ENCODE data around the gene ARHGAP15. TPM values are rescaled to one million over a fixed set of nuclear protein-coding genes. Genes with fewer than 3 reads are reported as not detected.

ARHGAP15 gene
- total and polyA plus RNA-seq, 4 donors, result 3.8 to 17.9 (median 13.2) TPM

DNA sequence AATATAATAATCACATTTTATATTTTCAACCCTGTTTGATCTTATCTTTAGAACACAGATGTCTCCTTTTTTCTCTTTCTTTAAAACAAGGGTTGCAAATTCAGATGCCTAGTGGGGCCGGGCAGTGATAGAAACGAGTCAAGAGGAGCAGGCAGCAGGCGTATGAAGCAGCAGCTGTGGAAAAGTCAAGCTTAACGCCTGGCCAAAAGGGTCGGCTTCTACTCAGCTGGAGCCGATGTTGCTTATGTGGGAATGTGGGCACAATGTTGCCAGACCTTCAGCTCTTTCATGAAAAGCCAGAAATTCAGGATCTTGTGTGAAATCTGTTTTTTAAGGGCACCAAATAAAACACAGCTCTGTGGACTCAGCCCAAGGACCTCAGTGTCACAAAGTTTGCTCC lies 642.7 kb downstream of the ARHGAP15 start:
- Histone ChIP-seq H3K36me3 (ENCODE audit: control insufficient read depth in 4 of 4, insufficient read depth in 3 of 4, low read depth in 1 of 4, low read length in 3 of 4) (no peaks in the 10 kb centered on the region), H3K4me3 (ENCODE audit: low read depth in 1 of 3, low read length in 3 of 3) (no peak overlapping the region), H3K27me3 (ENCODE audit: control insufficient read depth in 4 of 4, insufficient read depth in 4 of 4, low read length in 3 of 4) (no peaks in the 10 kb centered on the region), H3K4me1 (ENCODE audit: control insufficient read depth in 4 of 4, insufficient read depth in 4 of 4, low read length in 3 of 4) (no peaks in the 10 kb centered on the region), H3K9me3 (ENCODE audit: control insufficient read depth in 4 of 4, low read length in 3 of 4) (no peaks in the 10 kb centered on the region), H3K9ac (ENCODE audit: low read depth in 1 of 2, low read length in 2 of 2) (no peak overlapping the region), H3K27ac (ENCODE audit: low read depth in 1 of 2, low read length in 2 of 2) (no peak overlapping the region)
- WGBS, result 57% methylated on average over 6 of the region's 6 CpGs
- TF ChIP-seq, protein P1, sequence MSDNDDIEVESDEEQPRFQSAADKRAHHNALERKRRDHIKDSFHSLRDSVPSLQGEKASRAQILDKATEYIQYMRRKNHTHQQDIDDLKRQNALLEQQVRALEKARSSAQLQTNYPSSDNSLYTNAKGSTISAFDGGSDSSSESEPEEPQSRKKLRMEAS (IDR thresholded peaks at IDR 0.05), result no peak
- no peak for TF ChIP-seq GABPA (IDR thresholded peaks at IDR 0.05 in 1 of 2, conservative IDR thresholded peaks at IDR 0.05 in 1 of 2)
- TF ChIP-seq, protein P2, sequence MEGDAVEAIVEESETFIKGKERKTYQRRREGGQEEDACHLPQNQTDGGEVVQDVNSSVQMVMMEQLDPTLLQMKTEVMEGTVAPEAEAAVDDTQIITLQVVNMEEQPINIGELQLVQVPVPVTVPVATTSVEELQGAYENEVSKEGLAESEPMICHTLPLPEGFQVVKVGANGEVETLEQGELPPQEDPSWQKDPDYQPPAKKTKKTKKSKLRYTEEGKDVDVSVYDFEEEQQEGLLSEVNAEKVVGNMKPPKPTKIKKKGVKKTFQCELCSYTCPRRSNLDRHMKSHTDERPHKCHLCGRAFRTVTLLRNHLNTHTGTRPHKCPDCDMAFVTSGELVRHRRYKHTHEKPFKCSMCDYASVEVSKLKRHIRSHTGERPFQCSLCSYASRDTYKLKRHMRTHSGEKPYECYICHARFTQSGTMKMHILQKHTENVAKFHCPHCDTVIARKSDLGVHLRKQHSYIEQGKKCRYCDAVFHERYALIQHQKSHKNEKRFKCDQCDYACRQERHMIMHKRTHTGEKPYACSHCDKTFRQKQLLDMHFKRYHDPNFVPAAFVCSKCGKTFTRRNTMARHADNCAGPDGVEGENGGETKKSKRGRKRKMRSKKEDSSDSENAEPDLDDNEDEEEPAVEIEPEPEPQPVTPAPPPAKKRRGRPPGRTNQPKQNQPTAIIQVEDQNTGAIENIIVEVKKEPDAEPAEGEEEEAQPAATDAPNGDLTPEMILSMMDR (IDR thresholded peaks at IDR 0.05; ENCODE audit: low read depth, low read length, missing input control), result no peak
- no peak for TF ChIP-seq FOXA1 (IDR thresholded peaks at IDR 0.05)
- TF ChIP-seq HNF4A (conservative IDR thresholded peaks at IDR 0.05), result no peak
- TF ChIP-seq JUND (IDR thresholded peaks at IDR 0.05), result no peak
- no peak for TF ChIP-seq FOXA2 (IDR thresholded peaks at IDR 0.05)
- no peak for TF ChIP-seq NR2F2 (IDR thresholded peaks at IDR 0.05)
- TF ChIP-seq TAF1 (conservative IDR thresholded peaks at IDR 0.05), result no peak
- no peak for TF ChIP-seq RXRA (IDR thresholded peaks at IDR 0.05)
- no peak for TF ChIP-seq RAD21 (IDR thresholded peaks at IDR 0.05)
- no peak for TF ChIP-seq YY1 (IDR thresholded peaks at IDR 0.05)
- no peak for TF ChIP-seq HNF4G (IDR thresholded peaks at IDR 0.05)
- TF ChIP-seq EGR1 (IDR thresholded peaks at IDR 0.05; ENCODE audit: low read depth in 2 of 2), result no peak
- TF ChIP-seq, protein P3, sequence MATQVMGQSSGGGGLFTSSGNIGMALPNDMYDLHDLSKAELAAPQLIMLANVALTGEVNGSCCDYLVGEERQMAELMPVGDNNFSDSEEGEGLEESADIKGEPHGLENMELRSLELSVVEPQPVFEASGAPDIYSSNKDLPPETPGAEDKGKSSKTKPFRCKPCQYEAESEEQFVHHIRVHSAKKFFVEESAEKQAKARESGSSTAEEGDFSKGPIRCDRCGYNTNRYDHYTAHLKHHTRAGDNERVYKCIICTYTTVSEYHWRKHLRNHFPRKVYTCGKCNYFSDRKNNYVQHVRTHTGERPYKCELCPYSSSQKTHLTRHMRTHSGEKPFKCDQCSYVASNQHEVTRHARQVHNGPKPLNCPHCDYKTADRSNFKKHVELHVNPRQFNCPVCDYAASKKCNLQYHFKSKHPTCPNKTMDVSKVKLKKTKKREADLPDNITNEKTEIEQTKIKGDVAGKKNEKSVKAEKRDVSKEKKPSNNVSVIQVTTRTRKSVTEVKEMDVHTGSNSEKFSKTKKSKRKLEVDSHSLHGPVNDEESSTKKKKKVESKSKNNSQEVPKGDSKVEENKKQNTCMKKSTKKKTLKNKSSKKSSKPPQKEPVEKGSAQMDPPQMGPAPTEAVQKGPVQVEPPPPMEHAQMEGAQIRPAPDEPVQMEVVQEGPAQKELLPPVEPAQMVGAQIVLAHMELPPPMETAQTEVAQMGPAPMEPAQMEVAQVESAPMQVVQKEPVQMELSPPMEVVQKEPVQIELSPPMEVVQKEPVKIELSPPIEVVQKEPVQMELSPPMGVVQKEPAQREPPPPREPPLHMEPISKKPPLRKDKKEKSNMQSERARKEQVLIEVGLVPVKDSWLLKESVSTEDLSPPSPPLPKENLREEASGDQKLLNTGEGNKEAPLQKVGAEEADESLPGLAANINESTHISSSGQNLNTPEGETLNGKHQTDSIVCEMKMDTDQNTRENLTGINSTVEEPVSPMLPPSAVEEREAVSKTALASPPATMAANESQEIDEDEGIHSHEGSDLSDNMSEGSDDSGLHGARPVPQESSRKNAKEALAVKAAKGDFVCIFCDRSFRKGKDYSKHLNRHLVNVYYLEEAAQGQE (IDR thresholded peaks at IDR 0.05), result no peak
- no peak for DNase-seq (ENCODE audit: low spot score)

DNA sequence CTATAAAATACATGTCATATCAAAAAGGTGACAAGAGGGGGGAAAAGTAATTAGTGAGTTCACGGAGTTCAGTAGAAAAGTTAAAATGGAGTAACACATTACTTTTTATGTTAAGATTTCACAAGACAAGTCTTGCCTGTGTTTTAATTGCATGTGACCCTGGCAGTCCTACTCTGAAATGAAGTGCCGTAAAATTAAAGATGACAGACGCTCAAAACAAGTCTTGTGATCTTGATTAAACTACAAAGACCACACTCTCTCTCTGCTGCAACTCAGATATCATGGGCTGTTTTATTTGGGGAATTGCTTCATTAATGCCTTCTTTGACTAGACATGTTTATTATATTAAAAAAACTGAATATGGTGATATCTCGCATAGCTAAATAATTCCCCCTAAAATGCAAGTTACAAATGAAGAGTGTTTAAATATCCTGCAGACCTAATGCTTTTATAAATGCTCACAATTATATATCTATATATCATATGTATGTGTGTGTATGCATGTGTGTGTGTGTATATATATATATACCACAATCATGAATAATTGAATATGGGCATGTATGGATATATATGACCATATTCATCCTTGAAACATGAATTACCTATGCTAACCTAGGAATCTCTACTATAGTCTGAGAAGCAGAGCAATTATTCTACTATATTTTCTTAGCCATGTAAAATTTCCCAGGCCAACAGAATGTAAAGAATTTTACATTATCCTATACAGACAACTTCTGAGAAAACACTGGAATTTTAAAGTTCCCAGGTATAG lies 647.5 kb downstream of the ARHGAP15 start:
- DNase-seq (ENCODE audit: low spot score), result no peak
- TF ChIP-seq FOXA2 (IDR thresholded peaks at IDR 0.05) (no peak), HNF4A (conservative IDR thresholded peaks at IDR 0.05) (no peak)
- H3K36me3 ChIP-seq (ENCODE audit: control insufficient read depth in 4 of 4, insufficient read depth in 3 of 4, low read depth in 1 of 4, low read length in 3 of 4), result no peaks in the 10 kb centered on the region
- no peak overlapping the region for H3K4me3 ChIP-seq (ENCODE audit: low read depth in 1 of 3, low read length in 3 of 3)
- H3K4me1 ChIP-seq (ENCODE audit: control insufficient read depth in 4 of 4, insufficient read depth in 4 of 4, low read length in 3 of 4), result no peaks in the 10 kb centered on the region
- H3K9me3 ChIP-seq (ENCODE audit: control insufficient read depth in 4 of 4, low read length in 3 of 4), result no peaks in the 10 kb centered on the region
- no peak overlapping the region for H3K9ac ChIP-seq (ENCODE audit: low read depth in 1 of 2, low read length in 2 of 2)
- 88% methylated on average over 4 of the region's 4 CpGs for WGBS
- H3K27me3 ChIP-seq (ENCODE audit: control insufficient read depth in 4 of 4, insufficient read depth in 4 of 4, low read length in 3 of 4), result no peaks in the 10 kb centered on the region
- H3K27ac ChIP-seq (ENCODE audit: low read depth in 1 of 2, low read length in 2 of 2), result no peak overlapping the region

All from liver (tissue), 9 donors.